ENCODE data around the gene ILKAP. TPM values are rescaled to one million over a fixed set of nuclear protein-coding genes. Genes with fewer than 3 reads are reported as not detected.

The ILKAP gene
- total RNA-seq, 1 donor from 2014 or later, result 62.6 TPM

DNA sequence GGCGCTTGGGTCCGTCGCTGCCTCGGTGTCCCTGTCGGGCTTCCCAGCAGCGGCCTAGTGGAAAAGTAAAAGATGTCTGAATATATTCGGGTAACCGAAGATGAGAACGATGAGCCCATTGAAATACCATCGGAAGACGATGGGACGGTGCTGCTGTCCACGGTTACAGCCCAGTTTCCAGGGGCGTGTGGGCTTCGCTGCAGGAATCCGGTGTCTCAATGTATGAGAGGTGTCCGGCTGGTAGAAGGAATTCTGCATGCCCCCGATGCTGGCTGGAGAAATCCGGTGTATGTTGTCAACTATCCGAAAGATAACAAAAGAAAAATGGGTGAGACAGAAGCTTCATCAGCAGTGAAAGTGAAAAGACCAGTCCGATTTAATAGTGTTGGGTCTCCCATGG lies 28.3 kb upstream of the ILKAP start:
- peak overlapping the region; percentile 47 to 66 for H3K4me3 ChIP-seq
- TF ChIP-seq POLR2A (IDR thresholded peaks at IDR 0.05) (no peak), POLR2AphosphoS5 (IDR thresholded peaks at IDR 0.05; ENCODE audit: insufficient read depth in 1 of 2, low read depth in 1 of 2) (no peak)
- TF ChIP-seq, protein P1, sequence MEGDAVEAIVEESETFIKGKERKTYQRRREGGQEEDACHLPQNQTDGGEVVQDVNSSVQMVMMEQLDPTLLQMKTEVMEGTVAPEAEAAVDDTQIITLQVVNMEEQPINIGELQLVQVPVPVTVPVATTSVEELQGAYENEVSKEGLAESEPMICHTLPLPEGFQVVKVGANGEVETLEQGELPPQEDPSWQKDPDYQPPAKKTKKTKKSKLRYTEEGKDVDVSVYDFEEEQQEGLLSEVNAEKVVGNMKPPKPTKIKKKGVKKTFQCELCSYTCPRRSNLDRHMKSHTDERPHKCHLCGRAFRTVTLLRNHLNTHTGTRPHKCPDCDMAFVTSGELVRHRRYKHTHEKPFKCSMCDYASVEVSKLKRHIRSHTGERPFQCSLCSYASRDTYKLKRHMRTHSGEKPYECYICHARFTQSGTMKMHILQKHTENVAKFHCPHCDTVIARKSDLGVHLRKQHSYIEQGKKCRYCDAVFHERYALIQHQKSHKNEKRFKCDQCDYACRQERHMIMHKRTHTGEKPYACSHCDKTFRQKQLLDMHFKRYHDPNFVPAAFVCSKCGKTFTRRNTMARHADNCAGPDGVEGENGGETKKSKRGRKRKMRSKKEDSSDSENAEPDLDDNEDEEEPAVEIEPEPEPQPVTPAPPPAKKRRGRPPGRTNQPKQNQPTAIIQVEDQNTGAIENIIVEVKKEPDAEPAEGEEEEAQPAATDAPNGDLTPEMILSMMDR (IDR thresholded peaks at IDR 0.05), result no peak
- peaks cover 7% of the 10 kb centered on the region for H3K4me1 ChIP-seq
- intact Hi-C loops (cut with DNase I), result no loop called here
- H3K9me3 ChIP-seq, result no peaks in the 10 kb centered on the region
- no peak overlapping the region for H3K27ac ChIP-seq
- H3K27me3 ChIP-seq, result no peaks in the 10 kb centered on the region
- H3K36me3 ChIP-seq, result no peaks in the 10 kb centered on the region
- DNase-seq (ENCODE audit: extremely low spot score in 2 of 2), result no peak

DNA sequence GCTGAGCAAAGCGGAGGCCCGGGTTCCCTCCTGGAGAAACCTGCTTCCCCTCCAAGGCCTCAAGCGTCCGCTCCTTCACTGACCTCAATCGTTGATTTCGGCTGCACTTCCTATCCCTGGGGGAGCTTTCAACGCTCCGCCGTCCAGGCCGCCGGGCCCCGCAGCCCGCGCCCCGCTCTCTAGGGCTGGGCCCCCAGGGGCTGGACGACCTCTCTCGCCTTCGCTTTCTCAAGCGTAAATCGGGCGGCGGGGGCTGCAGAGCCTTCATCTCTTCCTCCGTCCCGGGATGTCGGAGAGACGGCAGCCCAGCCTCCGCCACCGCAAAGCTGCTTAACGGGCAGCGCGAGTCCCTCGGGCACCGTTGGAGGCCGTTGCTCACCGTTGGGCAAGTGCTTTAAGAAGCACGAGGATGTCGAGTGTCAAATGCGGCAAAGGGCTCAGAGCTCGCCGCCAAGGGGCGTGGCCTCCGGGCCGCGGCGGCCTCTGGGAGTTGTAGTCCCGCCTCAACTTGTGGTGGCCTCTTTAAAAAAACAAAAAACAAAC lies 27.8 kb upstream of the ILKAP start:
- intact Hi-C loops (cut with DNase I), result no loop called here
- H3K36me3 ChIP-seq, result no peaks in the 10 kb centered on the region
- H3K27me3 ChIP-seq, result no peaks in the 10 kb centered on the region
- TF ChIP-seq, protein P1 (IDR thresholded peaks at IDR 0.05), result no peak
- peak; percentile 9 to 75 for TF ChIP-seq POLR2AphosphoS5 (IDR thresholded peaks at IDR 0.05; ENCODE audit: insufficient read depth in 1 of 2, low read depth in 1 of 2)
- H3K27ac ChIP-seq, result no peak overlapping the region
- DNase-seq (ENCODE audit: extremely low spot score in 2 of 2), result no peak
- H3K4me3 ChIP-seq, result peak overlapping the region; percentile 47 to 66
- peaks cover 7% of the 10 kb centered on the region for H3K4me1 ChIP-seq
- H3K9me3 ChIP-seq, result no peaks in the 10 kb centered on the region

GRCh38 chr2:238230699-238231098 lies 27.2 kb upstream of the ILKAP start:
- Histone ChIP-seq H3K4me1 (peaks cover 7% of the 10 kb centered on the region), H3K36me3 (no peaks in the 10 kb centered on the region), H3K4me3 (peak overlapping the region; percentile 47 to 66), H3K27me3 (no peaks in the 10 kb centered on the region), H3K27ac (no peak overlapping the region), H3K9me3 (no peaks in the 10 kb centered on the region)
- no peak for DNase-seq (ENCODE audit: extremely low spot score in 2 of 2)
- TF ChIP-seq POLR2AphosphoS5 (IDR thresholded peaks at IDR 0.05; ENCODE audit: insufficient read depth in 1 of 2, low read depth in 1 of 2) (no peak), POLR2A (IDR thresholded peaks at IDR 0.05) (no peak)
- TF ChIP-seq, protein P1 (IDR thresholded peaks at IDR 0.05), result no peak
- intact Hi-C loops (cut with DNase I), result no loop called here

DNA sequence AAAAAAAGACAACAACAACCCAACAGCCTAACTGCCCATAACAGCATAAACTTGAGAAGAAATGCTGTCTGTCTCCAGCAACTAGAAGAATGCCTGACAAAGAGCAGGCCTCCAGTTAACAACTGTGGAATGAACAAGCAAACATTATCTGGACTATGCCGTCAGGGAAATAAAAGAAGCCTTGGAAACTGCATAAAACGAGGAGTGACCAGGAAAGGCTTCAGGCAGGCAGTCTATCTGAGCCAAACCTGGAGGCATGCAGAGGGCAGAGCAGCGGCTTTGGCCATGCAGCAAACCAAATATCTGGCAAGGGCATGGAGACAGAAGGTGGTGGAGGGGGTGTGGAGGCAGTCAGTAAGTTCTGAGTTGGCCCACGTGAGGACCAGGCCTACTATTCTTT lies 25.2 kb upstream of the ILKAP start:
- Histone ChIP-seq H3K4me1 (peaks cover 7% of the 10 kb centered on the region), H3K9me3 (no peaks in the 10 kb centered on the region), H3K27me3 (no peaks in the 10 kb centered on the region), H3K36me3 (no peaks in the 10 kb centered on the region), H3K4me3 (no peak overlapping the region), H3K27ac (no peak overlapping the region)
- intact Hi-C loops (cut with DNase I), result no loop called here
- TF ChIP-seq POLR2A (IDR thresholded peaks at IDR 0.05) (no peak), POLR2AphosphoS5 (IDR thresholded peaks at IDR 0.05; ENCODE audit: insufficient read depth in 1 of 2, low read depth in 1 of 2) (no peak)
- TF ChIP-seq, protein P1 (IDR thresholded peaks at IDR 0.05), result no peak
- DNase-seq (ENCODE audit: extremely low spot score in 2 of 2), result no peak

- Histone ChIP-seq H3K27ac (no peak overlapping the region), H3K4me3 (no peak overlapping the region), H3K36me3 (no peaks in the 10 kb centered on the region), H3K9me3 (no peaks in the 10 kb centered on the region), H3K4me1 (peaks cover 7% of the 10 kb centered on the region), H3K27me3 (no peaks in the 10 kb centered on the region)
- DNase-seq (ENCODE audit: extremely low spot score in 2 of 2), result no peak
- no peak for TF ChIP-seq POLR2A (IDR thresholded peaks at IDR 0.05)
- no peak for TF ChIP-seq POLR2AphosphoS5 (IDR thresholded peaks at IDR 0.05; ENCODE audit: insufficient read depth in 1 of 2, low read depth in 1 of 2)
- TF ChIP-seq, protein P1 (IDR thresholded peaks at IDR 0.05), result no peak
- intact Hi-C loops (cut with DNase I), result no loop called here
These were observed 24.1 kb upstream of the ILKAP start for GRCh38 chr2:238227587-238228032.
